ENCODE measurements around the gene FAM53A. TPM values are rescaled to one million over a fixed set of nuclear protein-coding genes. Genes with fewer than 3 reads are reported as not detected.

The FAM53A gene
- total and polyA plus RNA-seq, 2 of the 4 experiments (the other 2 are of a cell fraction): 2.0 to 3.1 TPM

DNA sequence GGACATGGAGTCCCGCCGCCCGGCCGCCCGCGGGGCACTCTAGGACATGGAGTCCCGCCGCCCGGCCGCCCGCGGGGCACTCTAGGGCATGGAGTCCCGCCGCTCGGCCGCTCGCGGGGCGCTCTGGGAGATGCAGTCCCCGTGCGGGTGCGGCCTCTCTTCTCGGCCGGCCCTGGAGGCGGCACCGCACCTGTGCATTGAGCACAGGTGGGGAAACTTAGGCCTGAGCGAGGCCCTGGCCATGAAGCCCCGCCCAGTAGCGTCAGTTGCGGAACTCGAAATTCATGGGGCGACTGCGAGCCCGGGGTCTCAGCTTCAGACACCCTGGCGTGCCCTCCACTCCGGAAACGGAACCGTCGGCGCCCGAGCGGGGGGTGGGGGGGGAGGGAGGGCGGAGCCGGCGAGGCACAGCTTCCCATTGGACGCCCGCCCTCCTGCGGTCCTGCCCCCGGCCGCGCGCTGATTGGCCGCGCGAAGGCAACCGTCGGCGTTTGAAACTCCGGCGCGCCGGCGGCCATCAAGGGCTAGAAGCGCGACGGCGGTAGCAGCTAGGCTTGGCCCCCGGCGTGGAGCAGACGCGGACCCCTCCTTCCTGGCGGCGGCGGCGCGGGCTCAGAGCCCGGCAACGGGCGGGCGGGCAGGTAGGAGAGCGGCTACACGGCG is 37.0 kb upstream of the FAM53A start, which contains the start of the genes TACC3 and TMEM129:
TSS of gene TACC3 (plus strand) at position 519 of the 663 bp plus-strand sequence. CDS start 1,901 bp downstream, outside the sequence.
TSS of gene TMEM129 (minus strand) at position 321 of the 663 bp plus-strand sequence. CDS start 486 bp downstream, outside the sequence.
- Histone ChIP-seq H4K20me1 (ENCODE audit: insufficient read depth, low read length) (peaks cover 6% of the 10 kb centered on the region; the same call in 1 of the 2 replicates), H2BK20ac (ENCODE audit: low read depth, low read length) (peak within 1 kb of the TSS; percentile 40; the same call in 1 of the 2 replicates), H3K56ac (ENCODE audit: extremely low read depth, insufficient read depth, low read length) (peak within 1 kb of the TSS; percentile 67), H3K27ac (ENCODE audit: insufficient read depth, low read length) (peak within 1 kb of the TSS; percentile 88), H3K27me3 (ENCODE audit: control insufficient read depth, insufficient read depth, low read length) (no peaks in the 10 kb centered on the region), H2BK15ac (ENCODE audit: low read depth, low read length) (no peak within 1 kb of the TSS), H2AK5ac (ENCODE audit: low read depth, low read length) (peak within 1 kb of the TSS; percentile 97), H3K14ac (replicated peaks; ENCODE audit: low read depth, low read length) (peak within 1 kb of the TSS; percentile 89), H2AK9ac (replicated peaks; ENCODE audit: low read depth, low read length, poor library complexity) (peak within 1 kb of the TSS; percentile 96), H4K91ac (ENCODE audit: insufficient read depth, low read depth, low read length) (peak within 1 kb of the TSS; percentile 86), H3K18ac (ENCODE audit: low read depth, low read length) (peak within 1 kb of the TSS; percentile 63; the same call in 1 of the 2 replicates), H2AFZ (replicated peaks; ENCODE audit: low read length, poor library complexity) (peak within 1 kb of the TSS; percentile 98), H3K23ac (ENCODE audit: low read depth, low read length) (peak within 1 kb of the TSS; percentile 97), H3K9ac (ENCODE audit: low read depth, low read length) (peak within 1 kb of the TSS; percentile 94), H3K9me3 (ENCODE audit: control insufficient read depth, insufficient read depth, low read length) (no peaks in the 10 kb centered on the region), H4K5ac (ENCODE audit: low read depth, low read length) (peak within 1 kb of the TSS; percentile 93), H2BK5ac (ENCODE audit: low read depth, low read length, poor library complexity, severe bottlenecking) (peak within 1 kb of the TSS; percentile 90), H3K4me3 (ENCODE audit: insufficient read depth, low read depth, low read length) (peak within 1 kb of the TSS; percentile 86), H3K4me2 (ENCODE audit: low read depth, low read length) (peak within 1 kb of the TSS; percentile 97), H3K4ac (ENCODE audit: low read depth, low read length) (peak within 1 kb of the TSS; percentile 96), H3K36me3 (ENCODE audit: control insufficient read depth, insufficient read depth, low read length) (peaks cover 14% of the 10 kb centered on the region), H3K9me1 (ENCODE audit: insufficient read depth, low read length) (no peaks in the 10 kb centered on the region; the same call in 1 of the 2 replicates), H3K79me1 (ENCODE audit: low read depth in 1 of 2, low read length in 2 of 2) (peaks cover 31 to 70% of the 10 kb centered on the region in 2 experiments), H4K8ac (ENCODE audit: low read depth in 2 of 2, low read length in 2 of 2) (peak within 1 kb of the TSS; percentile 77 to 96), H3K4me1 (ENCODE audit: control insufficient read depth, insufficient read depth, low read length) (peaks cover 15% of the 10 kb centered on the region), H2BK120ac (ENCODE audit: low read depth, low read length) (peak within 1 kb of the TSS; percentile 64)
- BruUV-seq (replicated peaks): no TSS peak
- intact Hi-C loops (cut with micrococcal nuclease): loop anchor here (10.0 kb wide), 1 partner anchor 356 kb away; no protein-coding TSS in a partner anchor
- ChIA-PET POLR2A (ENCODE audit: unreplicated experiment) (interaction anchor here (1.1 kb wide), 1 partner anchor 28 kb away, joined by 4 read pairs; no protein-coding TSS in a partner anchor), CTCF (interaction anchor here (0.6 to 2.4 kb wide), 2 partner anchors 23 to 28 kb away, joined by 4 to 13 read pairs; no protein-coding TSS in a partner anchor)
- ATAC-seq (ENCODE audit: low read depth) (peak; percentile 87), DNase-seq (peak; percentile 87)
- dilution Hi-C loops (cut with HindIII; ENCODE audit: low sequenced_read_pairs, unreplicated experiment): no loop called here
- TF ChIP-seq MAFK (IDR thresholded peaks at IDR 0.05; ENCODE audit: low read depth, low read length): no peak
- no peak for TF ChIP-seq RAD21 (IDR thresholded peaks at IDR 0.05; ENCODE audit: low read length)
- TF ChIP-seq POLR2A (IDR thresholded peaks at IDR 0.05; ENCODE audit: low read depth, low read length): 0 out of 2 replicates have a peak, but pooled peaks have one; percentile 20
- peak; percentile 70; the same call in 1 of the 2 replicates for TF ChIP-seq MAZ (IDR thresholded peaks at IDR 0.05; ENCODE audit: borderline replicate concordance, low read depth, low read length)
- 0 out of 2 replicates have a peak, but pooled peaks have one; percentile 2 for TF ChIP-seq FOS (IDR thresholded peaks at IDR 0.05; ENCODE audit: low read depth, low read length)
- TF ChIP-seq MXI1 (IDR thresholded peaks at IDR 0.05; ENCODE audit: borderline replicate concordance, low read depth, low read length): peak; percentile 97
- WGBS, 2 experiments (ENCODE audit: extremely low coverage in 2 of 2, insufficient read length in 1 of 2): 1% methylated on average over 27 of the region's 83 CpGs; no CpG with 5 or more reads in 1 of the 2 experiments
- in situ Hi-C loops (cut with MboI; ENCODE audit: low sequenced_read_pairs): no loop called here
